Gastrocnemius medialis (tissue), 4 donors: ENCODE measurements around the gene ITGA11. TPM values are rescaled to one million over a fixed set of nuclear protein-coding genes. Genes with fewer than 3 reads are reported as not detected.
A peak's percentile ranks its signal among the peaks of the same experiment; 100 is the strongest.

ENCODE experiments used
- ATAC-seq, 2 donors: fragments of 150-250 bp; one replicate each; pipeline ENCODE4 v1.9.1; 2016
- DNase-seq, 2 donors: peaks; one replicate each; pipeline ENCODE4 v3.0.0-alpha.2; 2019
- H3K27ac ChIP-seq, 4 donors: fragments of 200-600 bp; sonication (generic); 1 replicate in 1 of 4; 2 replicates in 3 of 4; pipeline ENCODE4 v1.5.1; 2016 to 2018; ENCODE audit warnings: mild to moderate bottlenecking in 2 of 4, moderate library complexity in 1 of 4
- H3K27me3 ChIP-seq, 3 donors: fragments of 200-600 bp; sonication (generic) in 2 of 3; 1 replicate in 1 of 3; 2 replicates in 2 of 3; pipeline versions ENCODE4 v1.5.1 to v1.6.0; 2016 to 2019; ENCODE audit warnings: mild to moderate bottlenecking in 1 of 3, moderate library complexity in 1 of 3
- H3K36me3 ChIP-seq, 2 donors: fragments of 200-600 bp; sonication (generic) in 1 of 2; one replicate each; pipeline ENCODE4 v1.5.1; 2017 to 2018
- H3K4me1 ChIP-seq, 2 donors: fragments of 200-600 bp; sonication (generic) in 1 of 2; one replicate each; pipeline ENCODE4 v1.5.1; 2016 to 2017; ENCODE audit warnings: mild to moderate bottlenecking in 2 of 2
- H3K4me3 ChIP-seq, 4 donors: fragments of 200-600 bp; sonication (generic) in 3 of 4; 1 replicate in 1 of 4; 2 replicates in 3 of 4; pipeline ENCODE4 v1.5.1; 2016 to 2019; ENCODE audit warnings: mild to moderate bottlenecking in 2 of 4
- H3K9me3 ChIP-seq, 3 donors: fragments of 200-600 bp; sonication (generic) in 2 of 3; 1 replicate in 1 of 3; 2 replicates in 2 of 3; pipeline ENCODE4 v1.5.1; 2016 to 2019
- CTCF ChIP-seq, 5 experiments: fragments of 450-650 bp in 3 of 5; fragments of 200-600 bp in 2 of 5; sonication (generic) in 2 of 5; IDR thresholded peaks in 4 of 5; conservative IDR thresholded peaks in 1 of 5; 1 replicate in 4 of 5; 2 replicates in 1 of 5; pipeline ENCODE4 v1.5.1; 2016 to 2019; ENCODE audit warnings: antibody characterized with exemption in 5 of 5, mild to moderate bottlenecking in 3 of 5, moderate library complexity in 3 of 5
- POLR2A ChIP-seq, 2 donors: fragments of 450-650 bp; IDR thresholded peaks; one replicate each; pipeline ENCODE4 v1.6.1; 2017; ENCODE audit warnings: antibody characterized with exemption in 2 of 2, mild to moderate bottlenecking in 2 of 2, moderate library complexity in 2 of 2
- in situ Hi-C, 4 donors: fragments of 200-750 bp; cut with MboI; loops; one replicate each; pipeline versions ENCODE4 v1.15.0 to v1.8.0; 2017; ENCODE audit warnings: low sequenced_read_pairs in 4 of 4
- intact Hi-C: fragments of 100-400 bp; cut with DNase I; formaldehyde crosslinking; loops from one replicate; pipeline ENCODE4 v1.15.1; 2023; ENCODE audit warnings: low total_unique reads
- total RNA-seq, 4 donors: library from RNA; depleted of rRNA; stranded (reverse); fragments of >200 nt; gene quantifications; one replicate each; pipeline versions ENCODE4 v1.1.0 to v1.2.3, GENCODE V29; 2016

Gene ITGA11
- total RNA-seq, 4 donors from 2014 or later, result 1.5 to 12.0 (median 2.5) TPM

DNA sequence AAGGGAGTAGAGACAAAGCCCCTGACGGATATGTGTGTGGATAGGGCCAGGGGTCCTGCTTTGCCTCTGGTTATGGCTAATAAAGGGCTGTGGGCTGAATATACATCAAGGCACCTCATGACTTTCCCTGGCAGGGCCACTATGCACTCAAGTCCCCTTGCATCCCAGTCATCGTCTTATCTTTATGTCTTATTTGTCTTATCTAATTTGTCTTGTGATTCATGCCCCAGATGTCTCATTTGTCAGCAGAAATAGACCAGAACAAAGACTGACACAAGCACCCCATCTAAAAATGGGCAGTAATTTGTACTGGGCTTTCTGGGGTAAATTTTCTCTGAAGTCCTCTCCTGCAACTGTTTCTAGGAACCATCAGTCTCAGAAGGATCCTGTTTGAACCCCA lies 68.6 kb downstream of the ITGA11 start:
- DNase-seq, result no peak
- H3K27ac ChIP-seq, result peak overlapping the region; percentile 58 to 67 (median 67)
- intact Hi-C loops, result no loop called here

DNA sequence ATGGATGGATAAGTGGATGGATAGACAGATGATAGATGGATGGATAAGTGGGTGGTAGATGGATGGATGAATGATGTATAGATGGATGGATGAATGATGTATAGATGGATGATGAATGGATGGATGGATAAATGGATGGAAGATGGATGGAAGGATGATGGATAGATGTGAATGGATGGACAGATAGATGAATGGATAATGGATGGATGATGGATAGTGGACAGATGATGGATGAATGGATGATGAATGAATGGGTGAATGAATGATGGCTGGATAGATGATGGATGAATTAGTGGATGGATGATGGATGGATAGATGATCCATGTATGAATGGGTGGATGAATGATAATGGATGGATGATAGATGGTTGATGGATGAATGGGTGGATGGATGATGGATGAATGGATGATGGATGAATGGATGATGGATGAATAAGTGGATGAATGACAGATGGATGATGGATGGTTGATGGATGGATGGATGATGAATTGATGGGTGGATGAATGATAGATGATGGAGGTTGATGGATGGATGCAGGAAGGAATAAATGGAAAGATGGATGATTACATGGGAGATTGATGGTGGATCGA lies 69.3 kb downstream of the ITGA11 start:
- no peak for ATAC-seq
- no peaks in the 10 kb centered on the region for H3K36me3 ChIP-seq
- in situ Hi-C loops, result no loop called here
- TF ChIP-seq CTCF (IDR thresholded peaks at IDR 0.05 in 4 of 5, conservative IDR thresholded peaks at IDR 0.05 in 1 of 5), result no peak
- no peak for TF ChIP-seq POLR2A (IDR thresholded peaks at IDR 0.05)
- intact Hi-C loops, result no loop called here
- DNase-seq, result no peak
- no peaks in the 10 kb centered on the region for H3K9me3 ChIP-seq
- peaks cover 39 to 47% of the 10 kb centered on the region in 2 donors for H3K4me1 ChIP-seq
- H3K27me3 ChIP-seq, result no peaks in the 10 kb centered on the region
- no peak overlapping the region for H3K27ac ChIP-seq
- no peak overlapping the region for H3K4me3 ChIP-seq

More for the DNA sequence above, 68.6 kb downstream of the ITGA11 start:
- Histone ChIP-seq H3K9me3 (no peaks in the 10 kb centered on the region), H3K36me3 (no peaks in the 10 kb centered on the region), H3K27me3 (no peaks in the 10 kb centered on the region), H3K4me3 (no peak overlapping the region), H3K4me1 (peaks cover 42 to 50% of the 10 kb centered on the region in 2 donors)
- in situ Hi-C loops, result no loop called here
- no peak for ATAC-seq
- TF ChIP-seq CTCF (IDR thresholded peaks at IDR 0.05 in 4 of 5, conservative IDR thresholded peaks at IDR 0.05 in 1 of 5) (no peak), POLR2A (IDR thresholded peaks at IDR 0.05) (no peak)

DNA sequence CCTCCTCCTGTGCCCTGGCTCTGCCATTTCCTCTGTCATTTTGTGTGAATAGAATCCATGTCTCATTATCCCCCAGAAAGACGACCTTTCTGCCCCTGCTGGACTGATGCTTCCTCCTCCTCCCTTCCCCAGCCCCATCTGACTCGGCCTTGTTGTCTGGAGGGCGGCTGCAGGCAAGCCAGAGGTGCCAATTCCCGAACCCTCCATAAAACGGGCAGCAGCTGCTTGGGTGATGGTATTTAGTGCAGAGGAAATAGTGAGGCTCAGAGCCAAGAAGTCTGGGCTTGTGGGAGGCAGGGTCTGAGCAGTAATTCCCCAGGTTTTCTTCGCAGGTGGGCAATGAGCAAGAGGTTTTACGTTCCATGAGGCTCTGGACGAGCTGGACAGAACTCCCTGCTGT lies 71.2 kb downstream of the ITGA11 start:
- Histone ChIP-seq H3K4me1 (peaks cover 23 to 31% of the 10 kb centered on the region in 2 donors), H3K27me3 (no peaks in the 10 kb centered on the region), H3K9me3 (no peaks in the 10 kb centered on the region), H3K4me3 (no peak overlapping the region), H3K36me3 (no peaks in the 10 kb centered on the region), H3K27ac (no peak overlapping the region)
- ATAC-seq, result no peak
- no peak for TF ChIP-seq POLR2A (IDR thresholded peaks at IDR 0.05)
- TF ChIP-seq CTCF (IDR thresholded peaks at IDR 0.05 in 4 of 5, conservative IDR thresholded peaks at IDR 0.05 in 1 of 5), result no peak
- intact Hi-C loops (no loop called here), in situ Hi-C loops (no loop called here)
- DNase-seq, result no peak

DNA sequence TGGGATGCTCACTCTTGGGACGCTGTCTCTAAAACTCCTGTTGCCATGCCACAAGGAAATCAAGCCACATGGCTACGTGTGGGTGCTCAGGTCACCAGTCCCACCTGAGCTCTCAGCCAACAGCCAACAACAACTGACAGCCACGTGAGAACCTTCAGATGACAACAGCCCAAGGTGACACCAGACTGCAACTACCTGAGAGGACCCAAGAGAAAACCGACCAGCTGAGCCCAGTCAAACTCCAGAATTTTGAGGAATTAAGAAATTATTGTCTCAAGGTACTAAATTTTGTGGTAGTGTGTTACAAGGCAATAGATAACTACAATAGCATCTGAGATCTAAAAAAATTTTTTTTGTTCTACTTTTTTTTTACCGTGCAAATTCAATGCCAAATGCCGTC lies 75.2 kb downstream of the ITGA11 start:
- Histone ChIP-seq H3K27me3 (no peaks in the 10 kb centered on the region), H3K27ac (no peak overlapping the region), H3K4me3 (no peak overlapping the region), H3K9me3 (no peaks in the 10 kb centered on the region), H3K4me1 (peaks cover 10% of the 10 kb centered on the region in 2 donors), H3K36me3 (no peaks in the 10 kb centered on the region)
- in situ Hi-C loops (no loop called here), intact Hi-C loops (no loop called here)
- no peak for ATAC-seq
- no peak for TF ChIP-seq POLR2A (IDR thresholded peaks at IDR 0.05)
- no peak for TF ChIP-seq CTCF (IDR thresholded peaks at IDR 0.05 in 4 of 5, conservative IDR thresholded peaks at IDR 0.05 in 1 of 5)
- no peak for DNase-seq

GRCh38 chr15:68354923-68355322 lies 77.0 kb downstream of the ITGA11 start:
- in situ Hi-C loops, result no loop called here
- ATAC-seq (no peak), DNase-seq (no peak)
- Histone ChIP-seq H3K4me1 (peaks cover 10 to 11% of the 10 kb centered on the region in 2 donors), H3K27me3 (no peaks in the 10 kb centered on the region), H3K4me3 (no peak overlapping the region), H3K36me3 (no peaks in the 10 kb centered on the region), H3K27ac (no peak overlapping the region), H3K9me3 (no peaks in the 10 kb centered on the region)
- intact Hi-C loops, result no loop called here
- TF ChIP-seq POLR2A (IDR thresholded peaks at IDR 0.05) (no peak), CTCF (IDR thresholded peaks at IDR 0.05 in 4 of 5, conservative IDR thresholded peaks at IDR 0.05 in 1 of 5) (no peak)
